Neural cell (in vitro differentiated cells): ENCODE measurements around the gene CYP4F8. TPM values are rescaled to one million over a fixed set of nuclear protein-coding genes. Genes with fewer than 3 reads are reported as not detected.

Source experiments
- H2AFZ ChIP-seq: fragments of 200-600, 300-800 bp; sonication (generic), shearing (Covaris generic); 2 replicates; pipeline ENCODE4 v1.6.0; 2014; ENCODE audit warnings: low read depth, mild to moderate bottlenecking, antibody characterized with exemption, low read length, moderate library complexity
- H3F3A ChIP-seq: fragments of 200-600 bp; shearing (Covaris generic); 2 replicates; pipeline ENCODE4 v1.6.1; 2016; ENCODE audit warnings: mild to moderate bottlenecking, moderate library complexity, mixed read lengths, antibody characterized with exemption, low read length; ENCODE audit not compliant: insufficient read depth, poor library complexity, severe bottlenecking
- H3K27ac ChIP-seq: fragments of 200-600, 300-800 bp; sonication (generic), shearing (Covaris generic); 2 replicates; pipeline ENCODE4 v1.5.1; 2014; ENCODE audit warnings: mild to moderate bottlenecking, low read length, moderate library complexity
- H3K27me3 ChIP-seq: fragments of 300-800, 200-600 bp; sonication (generic), shearing (Covaris generic); 2 replicates; pipeline ENCODE4 v1.6.0; 2014; ENCODE audit warnings: mild to moderate bottlenecking, low read depth, low read length, moderate library complexity; ENCODE audit not compliant: insufficient read depth
- H3K36me3 ChIP-seq: fragments of 300-800, 200-600 bp; sonication (generic), shearing (Covaris generic); 2 replicates; pipeline ENCODE4 v1.5.1; 2014; ENCODE audit warnings: mild to moderate bottlenecking, antibody characterized with exemption, low read length, moderate library complexity; ENCODE audit not compliant: insufficient read depth
- H3K4me2 ChIP-seq: fragments of 300-800, 200-600 bp; sonication (generic), shearing (Covaris generic); 2 replicates; pipeline ENCODE4 v1.6.0; 2014; ENCODE audit warnings: mild to moderate bottlenecking, low read length
- H3K4me3 ChIP-seq: fragments of 300-800, 200-600 bp; sonication (generic), shearing (Covaris generic); 2 replicates; pipeline ENCODE4 v1.5.1; 2014; ENCODE audit warnings: mild to moderate bottlenecking, low read length, moderate library complexity
- H3K79me2 ChIP-seq: fragments of 200-600 bp; shearing (Covaris generic); replicated peaks from 2 replicates; pipeline ENCODE4 v1.6.0; 2014; ENCODE audit warnings: mild to moderate bottlenecking, low read length, moderate library complexity; ENCODE audit not compliant: insufficient read depth
- H3K9ac ChIP-seq: fragments of 300-800, 200-600 bp; sonication (generic), shearing (Covaris generic); 2 replicates; pipeline ENCODE4 v1.6.1; 2016; ENCODE audit warnings: mild to moderate bottlenecking, low read length, mixed read lengths
- H3K9me2 ChIP-seq: fragments of 200-600 bp; shearing (Covaris generic); 2 replicates; pipeline ENCODE4 v1.6.1; 2016; ENCODE audit warnings: mild to moderate bottlenecking, low read length, mixed read lengths; ENCODE audit not compliant: insufficient read depth
- H3K9me3 ChIP-seq: fragments of 200-600, 300-800 bp; sonication (generic), shearing (Covaris generic); 2 replicates; pipeline ENCODE4 v1.6.1; 2016; ENCODE audit warnings: mild to moderate bottlenecking, mixed run types, low read length, moderate library complexity, mixed read lengths
- H4K20me1 ChIP-seq: fragments of 200-600 bp; shearing (Covaris generic); 2 replicates; pipeline ENCODE4 v1.6.1; 2016; ENCODE audit warnings: mild to moderate bottlenecking, mixed run types; ENCODE audit not compliant: insufficient read depth
- EP300 ChIP-seq: fragments of 450-650 bp; conservative IDR thresholded peaks from 2 replicates; pipeline ENCODE4 v1.6.1; 2014; ENCODE audit warnings: antibody characterized with exemption, mild to moderate bottlenecking, moderate library complexity; ENCODE audit not compliant: poor library complexity, severe bottlenecking
- MXI1 ChIP-seq: fragments of 450-650 bp; conservative IDR thresholded peaks from 2 replicates; pipeline ENCODE4 v1.6.1; 2014; ENCODE audit warnings: antibody characterized with exemption, mild to moderate bottlenecking; ENCODE audit not compliant: poor library complexity, severe bottlenecking
- POLR2AphosphoS5 ChIP-seq: IDR thresholded peaks from 2 replicates; pipeline ENCODE4 v1.6.1; 2012
- RAD21 ChIP-seq: fragments of 450-650 bp; conservative IDR thresholded peaks from 2 replicates; pipeline ENCODE4 v1.6.1; 2014; ENCODE audit warnings: antibody characterized with exemption, mild to moderate bottlenecking, moderate library complexity
- REST ChIP-seq: IDR thresholded peaks from 2 replicates; pipeline ENCODE4 v1.6.1; 2012; ENCODE audit warnings: borderline replicate concordance
- SMC3 ChIP-seq: fragments of 450-650 bp; conservative IDR thresholded peaks from 2 replicates; pipeline ENCODE4 v1.6.1; 2014; ENCODE audit warnings: antibody characterized with exemption, mild to moderate bottlenecking, moderate library complexity; ENCODE audit not compliant: poor library complexity
- TAF1 ChIP-seq: IDR thresholded peaks from 2 replicates; pipeline ENCODE4 v1.6.1; 2012; ENCODE audit warnings: low read depth
- polyA plus RNA-seq: library from polyadenylated mRNA; depleted of rRNA; stranded (reverse); fragments of >200 nt; gene quantifications from 2 replicates; pipeline ENCODE4 v1.2.3, GENCODE V29; 2014
- TF ChIP-seq, protein P1 (sequence below): fragments of 450-650 bp; IDR thresholded peaks from 2 replicates; pipeline ENCODE4 v1.5.1; 2014; ENCODE audit warnings: antibody characterized with exemption, mild to moderate bottlenecking, moderate library complexity; ENCODE audit not compliant: poor library complexity, severe bottlenecking

CYP4F8 gene
- polyA plus RNA-seq, 1 donor from 2014 or later, result not detected

GRCh38 chr19:15652559-15653278 lies 37.7 kb downstream of the CYP4F8 start:
- no peak overlapping the region for H3K4me2 ChIP-seq
- no peaks in the 10 kb centered on the region for H3K9me2 ChIP-seq
- no peak overlapping the region for H3K4me3 ChIP-seq
- no peaks in the 10 kb centered on the region for H3K9me3 ChIP-seq
- no peaks in the 10 kb centered on the region for H3K27me3 ChIP-seq
- TF ChIP-seq MXI1 (no peak), RAD21 (no peak)
- H4K20me1 ChIP-seq, result no peaks in the 10 kb centered on the region
- no peaks in the 10 kb centered on the region for H3K79me2 ChIP-seq
- H3K27ac ChIP-seq, result no peak overlapping the region
- no peak overlapping the region for H3K9ac ChIP-seq
- no peaks in the 10 kb centered on the region for H3K36me3 ChIP-seq
- H2AFZ ChIP-seq, result no peak overlapping the region
- no peaks in the 10 kb centered on the region for H3F3A ChIP-seq

GRCh38 chr19:15656467-15656866 lies 41.4 kb downstream of the CYP4F8 start:
- Histone ChIP-seq H3K9ac (no peak overlapping the region), H3K9me3 (peaks cover 7% of the 10 kb centered on the region), H2AFZ (no peak overlapping the region)

More at GRCh38 chr19:15656467-15656866, 41.4 kb downstream of the CYP4F8 start:
- H4K20me1 ChIP-seq, result no peaks in the 10 kb centered on the region
- no peaks in the 10 kb centered on the region for H3K9me2 ChIP-seq
- no peaks in the 10 kb centered on the region for H3K79me2 ChIP-seq
- no peak overlapping the region for H3K4me3 ChIP-seq
- no peaks in the 10 kb centered on the region for H3F3A ChIP-seq
- no peak overlapping the region for H3K27ac ChIP-seq
- H3K27me3 ChIP-seq, result no peaks in the 10 kb centered on the region
- no peaks in the 10 kb centered on the region for H3K36me3 ChIP-seq
- no peak overlapping the region for H3K4me2 ChIP-seq
- no peak for TF ChIP-seq POLR2AphosphoS5
- no peak for TF ChIP-seq MXI1
- no peak for TF ChIP-seq TAF1
- TF ChIP-seq SMC3, result no peak
- TF ChIP-seq, protein P1, sequence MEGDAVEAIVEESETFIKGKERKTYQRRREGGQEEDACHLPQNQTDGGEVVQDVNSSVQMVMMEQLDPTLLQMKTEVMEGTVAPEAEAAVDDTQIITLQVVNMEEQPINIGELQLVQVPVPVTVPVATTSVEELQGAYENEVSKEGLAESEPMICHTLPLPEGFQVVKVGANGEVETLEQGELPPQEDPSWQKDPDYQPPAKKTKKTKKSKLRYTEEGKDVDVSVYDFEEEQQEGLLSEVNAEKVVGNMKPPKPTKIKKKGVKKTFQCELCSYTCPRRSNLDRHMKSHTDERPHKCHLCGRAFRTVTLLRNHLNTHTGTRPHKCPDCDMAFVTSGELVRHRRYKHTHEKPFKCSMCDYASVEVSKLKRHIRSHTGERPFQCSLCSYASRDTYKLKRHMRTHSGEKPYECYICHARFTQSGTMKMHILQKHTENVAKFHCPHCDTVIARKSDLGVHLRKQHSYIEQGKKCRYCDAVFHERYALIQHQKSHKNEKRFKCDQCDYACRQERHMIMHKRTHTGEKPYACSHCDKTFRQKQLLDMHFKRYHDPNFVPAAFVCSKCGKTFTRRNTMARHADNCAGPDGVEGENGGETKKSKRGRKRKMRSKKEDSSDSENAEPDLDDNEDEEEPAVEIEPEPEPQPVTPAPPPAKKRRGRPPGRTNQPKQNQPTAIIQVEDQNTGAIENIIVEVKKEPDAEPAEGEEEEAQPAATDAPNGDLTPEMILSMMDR, result no peak
- TF ChIP-seq REST, result no peak
- TF ChIP-seq EP300, result no peak
